ENCODE results near the gene PRR7.

- TF ChIP-seq CEBPB (IDR thresholded peaks at IDR 0.05) (no peak), EP300 (IDR thresholded peaks at IDR 0.05; ENCODE audit: borderline replicate concordance) (no peak)
Observed at GRCh38 chr5:177470759-177471536, 24.3 kb downstream of the PRR7 start.

Data from Ishikawa (cell line).